Adipose tissue (tissue), 3 donors: ENCODE data around the gene DNAJB2. TPM values are rescaled to one million over a fixed set of nuclear protein-coding genes. Genes with fewer than 3 reads are reported as not detected.

Experiments used
- H3K27ac ChIP-seq: one replicate; pipeline ENCODE4 v1.5.1; 2013; ENCODE audit warnings: low read depth, low read length
- WGBS, 3 donors: extraction: QIAGEN DNeasy Blood & Tissue Kit; methylation state at CpG; one replicate each; pipeline ENCODE4 v1.1.7; 2013; 5-methylcytosine and 5-hydroxymethylcytosine counted together
- polyA plus RNA-seq, 3 donors: library from polyadenylated mRNA; stranded (reverse); fragments of 200-250 nt; gene quantifications; one replicate each; pipeline ENCODE4 v1.2.3, GENCODE V29; 2013
- donor health status: healthy with polysubstance abuse.
- donor health status: Bipolar disorder and iron deficiency.
- donor health status: healthy.

The DNAJB2 gene
- polyA plus RNA-seq, 3 donors = 51.6 to 78.9 (median 68.9) TPM

- 57 to 61% (median 61%) methylated on average over 4 of the region's 4 CpGs for WGBS, 3 donors
- no peak overlapping the region for H3K27ac ChIP-seq
Observed at GRCh38 chr2:219323434-219323833, 44.3 kb downstream of the DNAJB2 start.

DNA sequence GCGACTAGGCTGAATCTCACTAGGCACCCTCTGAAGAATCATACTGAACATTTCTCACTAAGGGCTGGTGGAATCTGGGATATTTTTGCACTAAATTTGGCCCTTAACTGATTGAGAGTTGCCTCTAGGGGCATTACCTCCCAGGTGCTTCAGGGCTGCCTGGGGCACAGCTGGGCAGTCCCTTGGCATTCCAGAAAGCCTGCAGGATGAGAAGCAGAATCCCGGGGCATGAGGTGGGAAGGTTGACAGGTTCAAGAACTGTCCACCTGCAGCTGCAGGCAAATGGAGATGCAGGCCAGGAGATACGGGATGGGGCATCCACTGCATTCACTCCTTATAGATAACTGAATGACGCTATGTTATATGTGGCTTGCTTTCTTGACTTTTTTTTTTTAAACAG is 46.0 kb downstream of the DNAJB2 start:
- no peak overlapping the region for H3K27ac ChIP-seq
- 78 to 84% (median 79%) methylated on average over 4 of the region's 4 CpGs for WGBS, 3 donors

GRCh38 chr2:219325657-219326315 is 46.6 kb downstream of the DNAJB2 start:
- H3K27ac ChIP-seq = no peak overlapping the region
- WGBS, 3 donors = 58 to 67% (median 64%) methylated on average over 9 of the region's 9 CpGs

DNA sequence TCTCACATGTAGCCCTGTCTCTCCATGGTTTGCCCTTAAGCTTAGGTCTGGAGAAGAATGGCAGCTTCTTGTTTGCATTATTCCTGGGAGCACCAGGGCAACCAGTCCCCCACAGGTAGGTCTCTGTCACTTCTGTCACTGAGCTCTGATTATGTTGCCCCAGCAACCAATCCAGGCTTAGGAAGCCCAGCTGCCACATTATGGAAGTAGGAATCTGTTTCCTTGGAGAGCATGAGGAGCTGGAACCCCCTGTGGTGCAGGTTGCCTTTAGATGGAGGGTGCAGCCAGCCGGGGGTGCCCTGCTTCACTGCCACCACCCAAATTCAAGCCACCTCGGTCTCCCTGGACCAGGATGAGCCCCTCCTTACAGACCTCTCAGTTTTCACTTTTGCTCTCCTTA is 48.6 kb downstream of the DNAJB2 start:
- WGBS, 3 donors = 42 to 56% (median 48%) methylated on average over 2 of the region's 2 CpGs

GRCh38 chr2:219331560-219332213 is 52.5 kb downstream of the DNAJB2 start:
- H3K27ac ChIP-seq = no peak overlapping the region
- 11 to 13% (median 12%) methylated on average over 39 of the region's 39 CpGs for WGBS, 3 donors

More for the DNA sequence above, 48.6 kb downstream of the DNAJB2 start:
- H3K27ac ChIP-seq = no peak overlapping the region

GRCh38 chr2:219332542-219332941 is 53.4 kb downstream of the DNAJB2 start, which contains the start of gene RESP18:
RESP18 (minus strand) TSS chr2:219332744.
- no peak within 1 kb of the TSS for H3K27ac ChIP-seq
- WGBS, 3 donors = 7 to 9% (median 8%) methylated on average over 22 to 24 of the region's 24 CpGs

DNA sequence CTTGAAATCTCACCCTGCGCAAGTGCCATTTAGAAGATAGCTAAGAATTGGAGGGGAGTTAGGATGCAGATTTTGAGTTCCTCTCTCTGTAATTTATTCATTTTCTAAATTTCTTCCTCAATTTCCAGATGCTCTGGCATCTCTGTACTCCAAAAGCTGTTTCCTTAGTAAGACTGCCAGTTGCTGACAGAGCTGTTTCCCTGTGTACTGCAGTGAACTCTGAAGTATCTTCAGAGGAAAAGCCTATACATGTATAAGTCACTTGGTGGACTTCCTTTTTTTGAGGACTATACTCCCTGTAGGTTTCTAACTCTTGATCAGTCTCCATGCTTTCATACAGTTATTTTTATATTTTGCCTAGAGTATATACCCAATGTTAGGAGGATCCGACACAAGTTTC is 54.9 kb downstream of the DNAJB2 start:
- no peak overlapping the region for H3K27ac ChIP-seq
- 68 to 97% (median 93%) methylated on average over 2 of the region's 2 CpGs for WGBS, 3 donors

- WGBS, 3 donors = 25 to 58% (median 46%) methylated on average over 5 of the region's 5 CpGs
- no peak overlapping the region for H3K27ac ChIP-seq
Observed at GRCh38 chr2:219335373-219335786, 56.2 kb downstream of the DNAJB2 start.

Other genes starting within 250 kb of the DNAJB2 start
- gene CFAP65, start 237.8 kb upstream of the DNAJB2 start, polyA plus RNA-seq = under 1 TPM in 2 of 3 donors, not detected in 1; 0.03 to 0.04 TPM
- gene IHH, start 218.4 kb upstream of the DNAJB2 start, polyA plus RNA-seq = 1 to 10 TPM in 1 of 3 donors, under 1 TPM in 2; 0.02 to 1.4 (median 0.22) TPM
- 10 to 100 TPM in 1 of 3 donors, 1 to 10 TPM in 2; 8.8 to 12.8 (median 9.4) TPM for gene NHEJ1, start 118.6 kb upstream of the DNAJB2 start, polyA plus RNA-seq
- gene SLC23A3, start 109.3 kb upstream of the DNAJB2 start, polyA plus RNA-seq = 1 to 10 TPM in 1 of 3 donors, under 1 TPM in 2; 0.48 to 2.0 (median 0.64) TPM
- gene CNPPD1, start 102.4 kb upstream of the DNAJB2 start, polyA plus RNA-seq = 10 to 100 TPM; 33.4 to 58.3 (median 48.4) TPM
- gene RETREG2, start 101.1 kb upstream of the DNAJB2 start, polyA plus RNA-seq = 10 to 100 TPM; 34.3 to 44.2 (median 40.2) TPM
- 10 to 100 TPM; 26.0 to 38.9 (median 27.3) TPM for gene ZFAND2B, start 72.6 kb upstream of the DNAJB2 start, polyA plus RNA-seq
- 10 to 100 TPM; 15.3 to 43.3 (median 28.1) TPM for gene ABCB6, start 60.4 kb upstream of the DNAJB2 start, polyA plus RNA-seq
- gene ATG9A, start 49.7 kb upstream of the DNAJB2 start, polyA plus RNA-seq = 10 to 100 TPM; 11.4 to 32.1 (median 21.2) TPM
- 10 to 100 TPM; 15.7 to 23.0 (median 20.7) TPM for gene ANKZF1, start 49.6 kb upstream of the DNAJB2 start, polyA plus RNA-seq
- gene GLB1L, start 33.9 kb upstream of the DNAJB2 start, polyA plus RNA-seq = 10 to 100 TPM in 2 of 3 donors, 1 to 10 TPM in 1; 2.1 to 12.9 (median 11.8) TPM
- 10 to 100 TPM; 33.8 to 36.6 (median 33.9) TPM for gene STK16, start 33.9 kb upstream of the DNAJB2 start, polyA plus RNA-seq
- gene TUBA4B, start 26.1 kb upstream of the DNAJB2 start, polyA plus RNA-seq = not detected
- 10 to 100 TPM; 20.5 to 39.3 (median 30.0) TPM for gene TUBA4A, start 25.4 kb upstream of the DNAJB2 start, polyA plus RNA-seq
- gene PTPRN, start 30.0 kb downstream of the DNAJB2 start, polyA plus RNA-seq = 10 to 100 TPM in 1 of 3 donors, under 1 TPM in 1, not detected in 1; 0.45 to 15.5 TPM
- gene RESP18, start 53.4 kb downstream of the DNAJB2 start, polyA plus RNA-seq = not detected
- gene DNPEP, start 108.5 kb downstream of the DNAJB2 start, polyA plus RNA-seq = 100 to 1,000 TPM in 1 of 3 donors, 10 to 100 TPM in 2; 43.8 to 100 (median 95.8) TPM
- gene DES, start 139.0 kb downstream of the DNAJB2 start, polyA plus RNA-seq = 10 to 100 TPM; 18.9 to 35.8 (median 25.4) TPM
- gene SPEG, start 155.5 kb downstream of the DNAJB2 start, polyA plus RNA-seq = 10 to 100 TPM in 1 of 3 donors, 1 to 10 TPM in 2; 3.4 to 22.5 (median 6.8) TPM
- 10 to 100 TPM; 27.5 to 39.9 (median 35.8) TPM for gene GMPPA, start 219.5 kb downstream of the DNAJB2 start, polyA plus RNA-seq
- under 1 TPM in 2 of 3 donors, not detected in 1; 0.02 to 0.11 TPM for gene ASIC4, start 235.1 kb downstream of the DNAJB2 start, polyA plus RNA-seq